GM21737 (cell line): ENCODE results near the gene HSPB7.
"Not testable (repeated sequence)": the region's sequence is repeated elsewhere in the genome, so short reads cannot be mapped to it uniquely, and the experiment has no call there.

Source experiments
- ATAC-seq: cut with Tn5 transposase; IDR thresholded peaks from one replicate; pipeline ENCODE4 v1.9.1; 2021; ENCODE audit warnings: mild to moderate bottlenecking, moderate library complexity; ENCODE audit not compliant: unreplicated experiment

The HSPB7 gene

GRCh38 chr1:15983275-15983674, 34.6 kb downstream of the HSPB7 start:
- ATAC-seq = no peak

- no peak for ATAC-seq
Measured at GRCh38 chr1:15981679-15982078, 36.2 kb downstream of the HSPB7 start.

GRCh38 chr1:15977947-15978346, 39.9 kb downstream of the HSPB7 start:
- ATAC-seq = not testable (repeated sequence)

- peak; percentile 58 for ATAC-seq
Measured at GRCh38 chr1:15975805-15976680, 41.8 kb downstream of the HSPB7 start, which contains the start of gene ZBTB17. Gene ZBTB17 (minus strand): TSS chr1:15976101. CDS start chr1:15948495, 27,606 bp downstream.

- ATAC-seq = peak; percentile 58
Measured at GRCh38 chr1:15975358-15975804, 42.5 kb downstream of the HSPB7 start.

GRCh38 chr1:15974855-15975254, 43.0 kb downstream of the HSPB7 start:
- ATAC-seq = no peak

- ATAC-seq = no peak
Measured at GRCh38 chr1:15973772-15974171, 44.1 kb downstream of the HSPB7 start.

- no peak for ATAC-seq
Measured at GRCh38 chr1:15972409-15972808, 45.4 kb downstream of the HSPB7 start.

- no peak for ATAC-seq
Measured at GRCh38 chr1:15970911-15971310, 46.9 kb downstream of the HSPB7 start.

- no peak for ATAC-seq
Measured at GRCh38 chr1:15969321-15969880, 48.4 kb downstream of the HSPB7 start.

- no peak for ATAC-seq
Measured at GRCh38 chr1:15968172-15968571, 49.7 kb downstream of the HSPB7 start.

- no peak for ATAC-seq
Measured at GRCh38 chr1:15966956-15967344, 50.9 kb downstream of the HSPB7 start.

GRCh38 chr1:15966081-15966955, 51.5 kb downstream of the HSPB7 start:
- peak; percentile 65 for ATAC-seq

- no peak for ATAC-seq
Measured at GRCh38 chr1:15965228-15965767, 52.5 kb downstream of the HSPB7 start.
